GM13977 (cell line): ENCODE data around the gene LNPEP.
A peak's percentile ranks its signal among the peaks of the same experiment; 100 is the strongest.

Experiments
- DNase-seq: peaks from one replicate; pipeline ENCODE4 v3.0.0; 2012; ENCODE audit warnings: low spot score
- CTCF ChIP-seq: IDR thresholded peaks from 2 replicates; pipeline ENCODE4 v1.5.1; 2012; ENCODE audit warnings: mild to moderate bottlenecking, control low read depth; ENCODE audit not compliant: insufficient read depth; ENCODE audit errors: extremely low read depth, missing control alignments
- in situ Hi-C: fragments of 300-500 bp; cut with MboI; formaldehyde crosslinking; loops from one replicate; pipeline ENCODE4 v1.12.0; 2022; ENCODE audit warnings: low sequenced_read_pairs, low pct_unique_long_range_greater_than_20kb, mixed read lengths, inconsistent platforms; ENCODE audit not compliant: unreplicated experiment

LNPEP gene

GRCh38 chr5:96932026-96932425 is 3.9 kb upstream of the LNPEP start:
- TF ChIP-seq CTCF: no peak
- DNase-seq: no peak
- in situ Hi-C loops: no loop called here

GRCh38 chr5:96933764-96934707 is 1.8 kb upstream of the LNPEP start:
- no peak for DNase-seq
- in situ Hi-C loops: no loop called here
- TF ChIP-seq CTCF: no peak

GRCh38 chr5:96934708-96935558 is 947 bp upstream of the LNPEP start:
- in situ Hi-C loops: no loop called here
- TF ChIP-seq CTCF: no peak
- DNase-seq: peak; percentile 82

GRCh38 chr5:96936431-96937320 is 796 bp downstream of the LNPEP start:
- peak; percentile 48 for DNase-seq
- TF ChIP-seq CTCF: no peak
- in situ Hi-C loops: no loop called here

GRCh38 chr5:96940586-96940985 is 4.7 kb downstream of the LNPEP start:
- no peak for DNase-seq
- TF ChIP-seq CTCF: no peak
- in situ Hi-C loops: no loop called here

GRCh38 chr5:96941140-96941539 is 5.3 kb downstream of the LNPEP start:
- no peak for TF ChIP-seq CTCF
- DNase-seq: no peak
- in situ Hi-C loops: no loop called here
